Measurements from ENCODE around the gene GPAT2.
"Not testable (repeated sequence)": the region's sequence is repeated elsewhere in the genome, so short reads cannot be mapped to it uniquely, and the experiment has no call there.

Gene GPAT2

GRCh38 chr2:96064047-96064675, 29.4 kb upstream of the GPAT2 start:
- not testable (repeated sequence) for DNase-seq

GRCh38 chr2:96063116-96063899, 28.6 kb upstream of the GPAT2 start:
- DNase-seq, result not testable (repeated sequence)

GRCh38 chr2:96062483-96062882, 27.8 kb upstream of the GPAT2 start:
- DNase-seq, result not testable (repeated sequence)

- DNase-seq, result not testable (repeated sequence)
Measured at GRCh38 chr2:96061901-96062300, 27.2 kb upstream of the GPAT2 start.

DNA sequence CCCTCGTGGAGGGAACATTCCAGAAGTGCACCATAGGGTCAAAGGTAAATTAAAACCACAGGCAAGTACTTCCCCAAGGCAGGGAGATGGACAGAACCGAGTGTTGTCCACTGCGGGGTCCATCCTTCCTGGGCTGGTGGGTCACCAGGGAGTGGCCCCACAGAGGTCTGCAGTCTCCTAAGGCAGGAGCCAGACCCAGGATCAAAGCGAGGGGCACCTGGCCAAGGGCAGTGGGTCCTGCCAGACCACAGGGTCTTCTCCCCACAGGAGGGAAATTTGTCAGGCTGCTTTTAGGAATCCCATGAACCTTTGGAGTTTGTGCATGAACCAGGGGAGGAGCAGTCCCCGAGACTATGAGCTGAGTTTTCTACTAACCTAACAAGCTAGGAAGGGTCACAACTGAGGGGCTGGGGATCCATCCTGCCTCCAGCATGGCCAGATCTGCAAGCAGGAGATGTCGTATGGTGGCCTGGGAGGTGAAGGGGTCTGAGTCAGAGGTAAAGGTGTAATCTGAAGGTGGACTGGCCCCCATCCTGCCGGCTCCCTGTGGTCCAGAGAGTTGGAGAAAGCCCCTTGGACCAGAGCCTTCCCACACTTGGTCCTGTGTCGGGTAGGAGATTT, 26.6 kb upstream of the GPAT2 start:
- not testable (repeated sequence) for DNase-seq

DNA sequence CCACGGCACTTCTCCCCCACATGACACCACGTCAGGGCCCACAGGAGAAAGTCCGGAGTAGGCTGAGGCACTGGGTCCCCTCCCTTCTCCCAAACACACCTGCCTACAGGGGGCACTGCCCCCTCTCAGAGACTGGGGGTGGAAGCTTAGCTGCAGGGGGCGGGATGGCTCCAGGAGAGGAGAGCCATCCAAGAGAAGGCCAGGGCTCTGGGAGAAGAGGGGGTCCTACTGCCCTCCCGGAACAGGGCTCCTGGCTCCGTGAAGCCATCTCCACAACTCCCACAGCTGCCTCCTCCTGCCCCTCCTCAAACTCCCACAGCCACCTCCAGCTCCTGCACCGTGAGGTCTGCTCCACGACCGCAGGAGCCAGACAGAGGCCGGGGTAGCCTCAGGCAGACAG, 25.6 kb upstream of the GPAT2 start:
- DNase-seq, result not testable (repeated sequence)

- DNase-seq, result not testable (repeated sequence)
Measured at GRCh38 chr2:96059443-96059842, 24.7 kb upstream of the GPAT2 start.

DNA sequence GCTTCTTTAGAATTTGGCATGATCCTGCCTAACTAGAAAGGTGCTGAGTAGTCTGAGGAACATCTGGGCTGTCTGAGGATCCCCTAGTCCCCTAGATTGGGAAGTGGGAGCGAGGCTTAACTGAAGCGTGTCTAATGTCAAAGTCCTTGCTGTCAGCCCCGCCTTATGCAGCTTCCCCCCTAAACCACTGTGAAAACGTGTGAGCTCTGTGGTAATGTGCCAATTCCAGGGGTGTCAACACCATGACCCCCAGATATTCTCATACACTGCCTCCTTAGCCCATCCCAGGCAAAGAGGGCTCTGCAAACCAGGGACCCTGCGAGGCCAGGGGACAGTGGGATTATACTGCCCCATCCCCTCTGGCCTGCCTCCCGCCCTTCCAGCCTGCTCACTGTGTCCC, 21.1 kb upstream of the GPAT2 start:
- not testable (repeated sequence) for DNase-seq

DNA sequence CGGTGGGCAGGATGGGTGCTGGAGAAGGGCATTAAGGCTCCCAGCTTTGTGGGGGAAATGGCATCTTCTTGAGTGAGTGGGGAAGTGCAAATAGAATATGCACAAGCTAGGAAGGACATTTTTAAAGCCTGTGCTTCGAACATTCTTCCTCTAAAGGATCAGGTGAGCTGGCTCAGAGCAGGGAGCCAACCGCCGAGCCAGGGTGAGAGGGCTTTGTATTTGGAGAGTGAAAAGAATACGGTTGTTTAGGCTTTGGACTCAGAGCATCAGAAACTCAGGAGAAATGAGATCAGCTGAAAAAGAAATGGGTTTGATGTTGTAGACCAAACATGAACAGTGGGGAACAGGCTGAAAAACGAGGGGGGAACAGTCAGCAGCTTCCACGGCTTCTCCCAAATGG, 19.8 kb upstream of the GPAT2 start:
- DNase-seq, result not testable (repeated sequence)

- DNase-seq, result not testable (repeated sequence)
Measured at GRCh38 chr2:96053385-96053784, 18.7 kb upstream of the GPAT2 start.

- DNase-seq, result not testable (repeated sequence)
Measured at GRCh38 chr2:96052632-96053031, 17.9 kb upstream of the GPAT2 start.

DNA sequence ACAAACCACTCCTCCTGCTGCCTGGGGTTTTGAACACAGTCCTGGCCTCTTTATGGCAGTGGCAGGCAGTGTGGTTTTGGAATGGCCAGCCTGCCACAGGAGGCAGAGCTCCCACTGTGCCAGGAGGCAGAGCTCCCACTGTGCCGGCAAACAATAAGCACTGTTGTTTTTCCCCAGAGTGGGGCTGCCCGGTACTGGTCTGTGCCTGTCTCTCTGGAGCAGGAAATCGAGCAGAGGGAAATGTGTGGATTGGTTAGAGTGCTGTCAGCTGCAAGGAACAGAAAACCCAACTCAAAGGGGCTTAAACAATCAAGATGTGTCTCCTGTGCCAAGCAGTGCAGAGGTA, 15.2 kb upstream of the GPAT2 start:
- not testable (repeated sequence) for DNase-seq

DNA sequence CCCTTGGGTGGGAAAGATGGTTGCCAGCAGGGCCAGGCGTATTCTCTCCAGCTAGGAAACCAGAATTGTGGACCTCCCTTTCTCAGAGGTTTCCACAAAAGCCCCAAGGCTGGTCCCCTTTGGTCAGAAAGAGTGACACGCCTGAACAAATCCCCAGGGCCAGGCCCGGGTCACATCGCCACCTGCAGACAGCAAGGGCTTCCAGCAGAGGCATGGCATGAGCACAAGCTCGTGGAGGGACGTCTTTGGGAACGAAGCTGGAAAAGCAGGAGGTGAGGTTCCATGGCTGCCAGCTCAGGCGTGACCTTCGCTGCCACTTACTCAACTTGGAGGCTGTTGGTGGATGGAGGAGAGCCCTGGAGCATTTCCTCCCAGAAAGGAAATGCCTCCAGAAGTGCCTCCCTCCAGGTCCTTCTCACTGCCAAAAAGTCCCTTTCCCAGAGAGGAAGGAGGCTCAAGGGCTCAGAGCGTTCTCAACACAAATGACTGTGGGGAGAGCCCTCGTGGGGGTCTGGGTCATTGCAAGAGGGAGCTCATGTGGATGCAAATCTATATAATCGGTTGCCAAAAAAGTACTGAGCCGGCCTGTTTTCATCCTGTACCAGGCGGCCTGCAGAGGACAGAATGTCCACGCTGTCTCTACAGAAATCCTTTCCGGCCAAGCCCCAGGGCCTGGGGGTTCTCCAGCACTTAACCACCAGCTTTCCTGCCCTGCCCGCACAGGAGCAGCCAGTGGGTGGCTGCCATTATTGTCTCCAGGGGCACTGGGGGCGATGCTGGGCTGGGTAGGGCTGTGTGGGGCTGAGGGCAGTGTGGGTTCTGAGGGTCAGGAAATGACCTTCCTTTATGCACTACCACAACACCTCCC, 14.6 kb upstream of the GPAT2 start:
- not testable (repeated sequence) for DNase-seq

- not testable (repeated sequence) for DNase-seq
Measured at GRCh38 chr2:96035554-96035953, 838 bp upstream of the GPAT2 start.

DNA sequence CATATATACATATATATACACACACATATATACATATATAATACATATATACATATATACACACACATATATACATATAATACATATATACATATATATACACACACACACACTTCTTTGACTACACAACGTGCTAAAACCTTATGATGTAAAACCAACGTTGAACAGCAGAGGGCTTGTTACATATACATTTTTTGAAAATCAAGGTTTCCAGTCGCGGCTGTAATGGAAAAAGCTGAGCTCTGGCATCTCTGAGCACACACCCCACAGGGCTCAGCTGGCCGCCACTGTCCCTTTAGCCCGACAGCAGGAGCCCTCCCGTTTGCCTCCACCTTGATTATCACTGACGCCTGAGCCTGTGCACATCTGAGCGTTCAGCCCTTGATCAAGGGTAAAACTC, 719 bp downstream of the GPAT2 start:
- DNase-seq, result not testable (repeated sequence)

GRCh38 chr2:96027725-96028325, 6.9 kb downstream of the GPAT2 start:
- DNase-seq, result not testable (repeated sequence)

DNA sequence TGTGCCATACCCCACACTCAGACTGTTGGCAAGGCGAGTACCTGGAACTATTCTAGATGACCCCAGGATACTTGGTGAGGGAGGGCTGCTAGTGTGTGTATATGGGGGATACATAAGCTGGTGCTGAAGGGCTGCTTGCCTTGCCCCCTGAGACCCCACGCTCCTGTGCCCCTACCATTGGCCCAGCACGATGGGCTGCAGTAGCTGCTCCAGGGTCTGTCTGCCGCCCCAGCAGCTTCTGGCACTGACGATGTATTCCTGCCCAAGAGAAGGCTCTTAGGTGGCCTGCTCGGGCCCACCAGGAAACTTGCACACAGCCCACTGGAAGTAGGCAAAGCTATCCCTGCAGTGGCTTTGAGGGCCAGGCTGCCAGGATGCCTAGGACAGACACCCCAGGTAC, 9.0 kb downstream of the GPAT2 start:
- not testable (repeated sequence) for DNase-seq

- no peak for DNase-seq
Measured at GRCh38 chr2:96025194-96025492, 9.6 kb downstream of the GPAT2 start.

DNA sequence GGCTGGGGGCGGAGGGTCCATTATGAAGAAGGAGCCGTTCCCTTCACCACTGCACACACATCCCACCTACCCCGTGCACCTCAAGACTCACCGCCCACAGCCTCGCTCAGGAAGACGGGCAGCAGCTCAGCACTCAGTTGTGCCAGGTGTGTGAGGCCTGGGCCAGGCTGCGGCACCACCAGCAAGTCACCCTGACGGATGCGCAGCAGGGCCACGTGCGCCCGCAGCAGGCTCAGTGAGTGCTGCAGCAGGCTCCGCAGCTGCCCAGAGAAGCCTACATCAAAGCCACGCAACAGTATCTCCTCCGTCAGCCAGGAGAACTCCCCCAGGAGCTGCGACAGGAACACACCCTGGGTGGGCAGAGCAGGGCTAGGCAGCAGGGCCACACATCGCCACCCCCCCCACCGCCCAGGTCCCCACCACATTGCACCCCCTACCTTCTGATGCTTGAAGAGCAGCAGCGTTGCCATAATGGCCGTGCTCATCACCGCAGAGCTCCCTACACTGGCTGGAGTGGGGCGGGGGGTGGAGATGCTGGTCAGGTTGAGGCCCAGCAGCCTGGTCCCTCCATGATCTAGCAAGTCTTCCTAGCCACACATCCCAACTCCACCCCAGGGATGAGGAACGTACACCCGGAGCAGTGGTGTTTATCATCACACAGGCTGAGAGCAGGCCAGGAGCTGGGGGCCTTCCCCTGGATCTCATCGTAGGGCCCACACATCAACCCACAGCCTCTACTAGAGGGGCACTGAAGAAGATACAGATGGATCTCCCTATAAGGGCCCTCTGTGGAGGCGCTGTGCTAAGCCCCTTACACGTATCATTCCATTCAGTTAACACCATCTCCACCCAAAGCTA, 10.2 kb downstream of the GPAT2 start:
- DNase-seq, result no peak

DNA sequence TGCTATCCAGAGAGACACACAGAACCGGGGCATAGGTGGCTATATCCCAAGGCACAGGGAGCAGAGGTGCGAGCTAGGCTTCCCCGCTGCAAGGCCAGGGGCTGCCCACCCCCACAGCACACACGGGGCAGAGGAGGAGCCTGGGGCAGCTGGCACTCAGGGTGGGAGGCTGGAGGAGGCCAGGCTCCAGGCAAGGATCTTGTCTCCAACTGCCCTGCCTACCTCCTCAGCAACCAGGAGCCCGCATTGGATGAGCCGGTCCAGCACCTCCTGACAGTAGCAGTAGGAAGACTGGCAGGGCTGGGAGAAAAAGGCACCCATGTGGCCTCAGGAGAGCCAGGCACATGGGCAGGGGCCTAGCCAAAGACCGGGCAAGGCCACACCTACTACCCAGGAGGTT, 11.0 kb downstream of the GPAT2 start:
- not testable (repeated sequence) for DNase-seq

GRCh38 chr2:96022701-96023447, 11.8 kb downstream of the GPAT2 start:
- not testable (repeated sequence) for DNase-seq

Data from NCI-H1930 (cell line).